ENCODE data around the gene EML2.

The EML2 gene

DNA sequence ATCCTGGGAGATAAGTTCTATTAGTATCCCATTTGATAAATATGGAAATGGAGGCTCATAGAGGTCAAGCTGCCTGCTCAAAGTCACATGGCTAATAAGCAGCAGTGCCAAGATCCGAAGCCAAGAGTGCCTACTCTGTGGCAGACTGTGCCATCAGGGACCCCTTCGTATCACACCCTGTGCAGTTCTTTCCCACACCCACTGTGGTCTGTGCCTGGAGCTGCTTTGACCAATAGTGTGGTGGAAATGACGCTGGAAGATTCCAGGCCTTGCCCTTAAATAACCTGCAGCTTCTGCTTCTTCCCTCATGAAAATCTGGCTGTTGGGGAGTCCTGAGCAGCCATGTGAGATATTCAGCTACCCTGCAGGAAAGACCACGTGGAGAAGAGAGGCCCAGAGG is 64.7 kb downstream of the EML2 start:
- TF ChIP-seq CTCF (IDR thresholded peaks at IDR 0.05), result no peak

DNA sequence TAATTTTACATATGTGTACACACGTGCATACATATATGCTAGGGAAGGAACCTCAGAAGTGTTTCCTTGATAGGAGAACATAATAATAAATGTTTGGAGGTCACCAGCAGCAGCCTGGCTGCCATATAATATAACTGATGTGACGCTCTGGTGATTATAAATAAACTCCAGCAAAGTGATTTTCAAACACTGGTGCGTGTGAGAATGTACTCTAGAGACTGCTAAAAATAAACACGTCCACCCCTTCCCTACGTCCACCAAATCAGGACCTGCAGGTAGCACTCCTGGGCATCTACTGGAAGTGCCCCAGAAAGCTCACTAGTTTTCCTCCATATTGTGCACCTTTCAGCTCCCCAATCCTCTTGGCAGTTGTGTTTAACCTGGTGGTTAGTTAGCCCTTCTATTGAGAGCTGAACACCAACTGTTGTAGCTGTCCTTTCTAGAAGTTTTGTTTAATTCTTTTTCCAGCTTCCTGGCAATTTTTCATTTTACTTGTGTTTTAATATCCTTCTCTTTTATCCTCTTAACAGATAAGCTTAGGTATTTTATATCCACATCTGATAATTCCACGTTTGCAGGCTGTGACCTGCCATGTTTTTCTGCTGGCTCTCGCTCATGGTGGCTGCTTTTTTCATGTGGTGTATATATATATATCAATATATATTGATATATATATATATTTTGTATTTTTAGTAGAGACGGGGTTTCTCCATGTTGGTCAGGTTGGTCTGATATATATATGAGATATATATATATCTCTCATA is 67.6 kb downstream of the EML2 start:
- TF ChIP-seq CTCF (IDR thresholded peaks at IDR 0.05), result no peak

GRCh38 chr19:45569619-45570421 is 69.4 kb downstream of the EML2 start:
- no peak; the same call in 1 of the 2 replicates for TF ChIP-seq CTCF (IDR thresholded peaks at IDR 0.05)

- TF ChIP-seq CTCF (IDR thresholded peaks at IDR 0.05), result no peak
Observed at GRCh38 chr19:45568732-45569131, 70.5 kb downstream of the EML2 start.

DNA sequence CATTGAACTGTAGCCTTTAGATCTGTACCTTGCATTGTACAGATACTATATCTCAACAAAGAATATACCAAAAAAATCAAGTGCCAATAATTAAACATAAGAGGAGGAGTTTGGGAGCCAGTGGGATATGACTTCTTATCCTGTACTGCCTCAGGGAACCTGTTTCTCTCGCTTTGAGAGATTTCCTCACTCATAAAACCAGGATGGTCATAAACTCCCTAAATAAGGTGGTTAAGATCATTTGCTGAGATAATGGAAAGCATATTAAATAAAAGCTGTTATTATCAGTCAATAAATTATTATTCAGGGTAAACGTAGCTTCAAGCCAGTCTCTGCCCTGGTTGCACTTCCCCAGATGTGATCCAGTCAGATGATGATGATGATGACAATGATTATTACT is 71.6 kb downstream of the EML2 start:
- TF ChIP-seq CTCF (IDR thresholded peaks at IDR 0.05), result no peak

DNA sequence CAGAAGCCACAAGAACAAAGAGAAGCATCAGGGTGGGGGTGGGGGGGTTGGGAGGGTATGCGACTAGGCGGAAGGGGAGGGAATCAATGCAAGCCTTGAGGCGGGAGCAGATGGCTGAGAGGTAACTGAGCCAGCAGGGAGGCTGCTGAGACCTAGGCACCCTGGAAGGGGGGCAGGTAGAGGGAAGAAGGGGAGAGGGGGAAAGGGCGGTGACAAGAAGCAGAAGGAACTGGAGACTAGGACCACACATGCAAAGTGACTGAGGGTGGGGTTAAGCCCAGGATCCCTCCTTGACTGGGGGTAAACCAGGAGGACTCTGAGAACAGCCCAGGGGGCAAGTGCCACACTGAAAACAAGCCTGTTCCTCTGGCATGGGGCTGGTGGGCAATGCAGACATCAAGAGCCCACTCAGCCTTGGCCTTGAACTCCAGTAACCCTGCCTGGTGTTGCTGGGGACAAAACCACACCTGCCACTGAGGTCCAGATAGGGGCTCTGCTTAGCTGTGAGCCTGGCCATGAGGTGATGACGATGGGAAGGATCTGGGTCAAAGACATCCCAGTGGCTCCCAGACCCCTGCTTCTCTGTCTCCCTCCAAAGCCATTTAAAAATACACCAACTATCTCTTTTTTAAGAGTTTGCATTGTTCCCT is 74.9 kb downstream of the EML2 start:
- no peak for TF ChIP-seq CTCF (IDR thresholded peaks at IDR 0.05)

DNA sequence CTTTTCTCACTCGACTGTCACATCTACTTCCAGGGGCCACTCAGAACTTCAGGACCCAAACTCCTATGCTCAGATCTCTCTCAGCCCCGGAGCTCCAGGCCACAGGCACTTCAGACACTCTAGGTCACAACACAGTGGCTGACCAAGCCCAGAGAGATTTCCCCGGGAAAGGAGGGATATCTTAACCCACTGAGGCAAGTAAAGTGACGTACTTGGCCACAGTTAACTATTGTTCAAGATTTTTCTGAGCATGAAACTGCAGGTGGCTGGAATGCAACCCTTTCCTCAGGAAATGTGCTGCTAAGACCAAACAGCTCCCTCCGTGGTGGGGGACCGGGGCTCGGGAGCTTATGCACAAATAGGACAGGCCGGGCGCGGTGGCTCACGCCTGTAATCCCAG is 78.5 kb downstream of the EML2 start:
- no peak for TF ChIP-seq CTCF (IDR thresholded peaks at IDR 0.05)

Measured in LNCAP (cell line).